ENCODE results near the gene MAML2. TPM values are rescaled to one million over a fixed set of nuclear protein-coding genes. Genes with fewer than 3 reads are reported as not detected.

The MAML2 gene
- total RNA-seq, 4 donors from 2014 or later, result 19.0 to 36.4 (median 31.4) TPM

DNA sequence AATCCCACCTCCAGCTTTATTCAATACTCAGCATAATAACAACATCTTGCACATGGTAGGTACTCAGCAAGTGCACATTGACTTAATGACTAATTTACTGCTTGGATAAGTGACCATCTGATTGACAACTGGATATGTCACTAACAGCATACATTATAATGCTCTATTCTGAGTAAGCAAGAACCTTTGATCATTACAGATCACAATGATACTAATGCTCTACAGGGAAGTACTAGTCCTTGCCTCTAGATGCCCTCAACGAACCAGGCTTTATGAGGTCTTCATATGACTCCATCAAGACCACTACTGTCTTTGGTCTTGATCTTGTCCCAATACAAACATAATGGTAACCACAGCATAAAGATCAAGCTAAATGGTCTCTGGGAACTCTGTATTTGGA lies 251.5 kb downstream of the MAML2 start:
- intact Hi-C loops (cut with DNase I), result no loop called here
- H3K9me3 ChIP-seq, result no peaks in the 10 kb centered on the region
- 91 to 92% methylated on average over 1 of the region's 1 CpG for WGBS, 2 donors
- no peaks in the 10 kb centered on the region for H3K27me3 ChIP-seq
- TF ChIP-seq POLR2A (IDR thresholded peaks at IDR 0.05) (no peak), CTCF (IDR thresholded peaks at IDR 0.05) (no peak)
- peaks cover 37 to 50% of the 10 kb centered on the region in 2 donors for H3K4me1 ChIP-seq
- peak overlapping the region in 2 of 3 donors; percentile 61 to 62 for H3K27ac ChIP-seq
- DNase-seq, result no peak
- peaks cover 0 to 4% of the 10 kb centered on the region in 2 donors for H3K36me3 ChIP-seq
- no peak overlapping the region for H3K4me3 ChIP-seq (replicated peaks in 1 of 3)

- WGBS, 2 donors, result 45 to 69% methylated on average over 5 of the region's 5 CpGs
- TF ChIP-seq POLR2A (IDR thresholded peaks at IDR 0.05) (no peak), CTCF (IDR thresholded peaks at IDR 0.05) (no peak)
- DNase-seq, result no peak
- peak overlapping the region in 2 of 3 donors; percentile 61 to 62 for H3K27ac ChIP-seq
- H3K9me3 ChIP-seq, result no peaks in the 10 kb centered on the region
- no peaks in the 10 kb centered on the region for H3K27me3 ChIP-seq
- H3K4me3 ChIP-seq (replicated peaks in 1 of 3), result no peak overlapping the region
- intact Hi-C loops (cut with DNase I), result no loop called here
- peaks cover 0 to 4% of the 10 kb centered on the region in 2 donors for H3K36me3 ChIP-seq
- peaks cover 31 to 45% of the 10 kb centered on the region in 2 donors for H3K4me1 ChIP-seq
Observed at GRCh38 chr11:96090711-96091110, 252.3 kb downstream of the MAML2 start.

GRCh38 chr11:96088914-96089313 lies 254.1 kb downstream of the MAML2 start:
- Histone ChIP-seq H3K27me3 (no peaks in the 10 kb centered on the region), H3K4me3 (replicated peaks in 1 of 3) (no peak overlapping the region), H3K36me3 (peaks cover 0 to 4% of the 10 kb centered on the region in 2 donors), H3K4me1 (peaks cover 13 to 27% of the 10 kb centered on the region in 2 donors), H3K27ac (no peak overlapping the region), H3K9me3 (no peaks in the 10 kb centered on the region)
- intact Hi-C loops (cut with DNase I), result no loop called here
- 76 to 77% methylated on average over 3 of the region's 3 CpGs for WGBS, 2 donors
- TF ChIP-seq CTCF (IDR thresholded peaks at IDR 0.05) (no peak), POLR2A (IDR thresholded peaks at IDR 0.05) (no peak)
- DNase-seq, result no peak

- intact Hi-C loops (cut with DNase I), result no loop called here
- Histone ChIP-seq H3K27me3 (no peaks in the 10 kb centered on the region), H3K4me1 (peaks cover 11 to 26% of the 10 kb centered on the region in 2 donors), H3K9me3 (no peaks in the 10 kb centered on the region), H3K36me3 (no peaks in the 10 kb centered on the region), H3K27ac (no peak overlapping the region), H3K4me3 (replicated peaks in 1 of 3) (no peak overlapping the region)
- WGBS, 2 donors, result 90 to 91% methylated on average over 1 of the region's 1 CpG
- TF ChIP-seq POLR2A (IDR thresholded peaks at IDR 0.05) (no peak), CTCF (IDR thresholded peaks at IDR 0.05) (no peak)
- DNase-seq, result no peak
Observed at GRCh38 chr11:96086111-96086510, 256.9 kb downstream of the MAML2 start.

- intact Hi-C loops (cut with DNase I), result no loop called here
- H3K9me3 ChIP-seq, result no peaks in the 10 kb centered on the region
- H3K4me3 ChIP-seq (replicated peaks in 1 of 3), result no peak overlapping the region
- H3K27me3 ChIP-seq, result no peaks in the 10 kb centered on the region
- no peak overlapping the region for H3K27ac ChIP-seq
- no peak for TF ChIP-seq POLR2A (IDR thresholded peaks at IDR 0.05)
- TF ChIP-seq CTCF (IDR thresholded peaks at IDR 0.05), result no peak
- peaks cover 6 to 19% of the 10 kb centered on the region in 2 donors for H3K4me1 ChIP-seq
- no peaks in the 10 kb centered on the region for H3K36me3 ChIP-seq
- DNase-seq, result no peak
- 93 to 100% methylated on average over 1 of the region's 1 CpG for WGBS, 2 donors
Observed at GRCh38 chr11:96085319-96085930, 257.6 kb downstream of the MAML2 start.
